GM10266 (cell line): ENCODE data around the gene GAS7.

Experiments
- DNase-seq: peaks from one replicate; pipeline ENCODE4 v3.0.0; 2012; ENCODE audit errors: extremely low spot score
- TF ChIP-seq, protein P1 (sequence below): IDR thresholded peaks from 2 replicates; pipeline ENCODE4 v1.5.1; 2012; ENCODE audit warnings: mild to moderate bottlenecking, low read depth; ENCODE audit not compliant: control insufficient read depth, insufficient read depth; ENCODE audit errors: missing control alignments

GAS7 gene

DNA sequence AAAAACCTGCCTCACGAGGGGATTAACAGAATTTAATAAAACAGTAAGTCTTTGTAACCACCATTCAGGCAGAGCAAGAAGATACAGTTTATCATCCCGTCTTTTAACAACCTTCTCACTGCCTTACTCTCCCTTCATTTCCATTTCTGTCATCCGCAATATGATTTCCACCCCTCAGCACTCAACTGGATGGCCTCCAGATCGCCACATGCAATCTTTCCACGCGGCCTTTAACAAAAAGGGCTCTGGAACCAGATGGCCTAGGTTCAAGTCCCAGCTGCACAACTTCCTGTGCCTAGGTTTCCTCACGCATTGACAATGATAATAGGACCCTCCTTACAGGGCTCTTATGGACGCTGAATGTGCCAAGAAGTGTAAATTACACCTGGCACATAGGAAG lies 103.6 kb downstream of the GAS7 start:
- DNase-seq, result no peak
- TF ChIP-seq, protein P1, sequence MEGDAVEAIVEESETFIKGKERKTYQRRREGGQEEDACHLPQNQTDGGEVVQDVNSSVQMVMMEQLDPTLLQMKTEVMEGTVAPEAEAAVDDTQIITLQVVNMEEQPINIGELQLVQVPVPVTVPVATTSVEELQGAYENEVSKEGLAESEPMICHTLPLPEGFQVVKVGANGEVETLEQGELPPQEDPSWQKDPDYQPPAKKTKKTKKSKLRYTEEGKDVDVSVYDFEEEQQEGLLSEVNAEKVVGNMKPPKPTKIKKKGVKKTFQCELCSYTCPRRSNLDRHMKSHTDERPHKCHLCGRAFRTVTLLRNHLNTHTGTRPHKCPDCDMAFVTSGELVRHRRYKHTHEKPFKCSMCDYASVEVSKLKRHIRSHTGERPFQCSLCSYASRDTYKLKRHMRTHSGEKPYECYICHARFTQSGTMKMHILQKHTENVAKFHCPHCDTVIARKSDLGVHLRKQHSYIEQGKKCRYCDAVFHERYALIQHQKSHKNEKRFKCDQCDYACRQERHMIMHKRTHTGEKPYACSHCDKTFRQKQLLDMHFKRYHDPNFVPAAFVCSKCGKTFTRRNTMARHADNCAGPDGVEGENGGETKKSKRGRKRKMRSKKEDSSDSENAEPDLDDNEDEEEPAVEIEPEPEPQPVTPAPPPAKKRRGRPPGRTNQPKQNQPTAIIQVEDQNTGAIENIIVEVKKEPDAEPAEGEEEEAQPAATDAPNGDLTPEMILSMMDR, result no peak

DNA sequence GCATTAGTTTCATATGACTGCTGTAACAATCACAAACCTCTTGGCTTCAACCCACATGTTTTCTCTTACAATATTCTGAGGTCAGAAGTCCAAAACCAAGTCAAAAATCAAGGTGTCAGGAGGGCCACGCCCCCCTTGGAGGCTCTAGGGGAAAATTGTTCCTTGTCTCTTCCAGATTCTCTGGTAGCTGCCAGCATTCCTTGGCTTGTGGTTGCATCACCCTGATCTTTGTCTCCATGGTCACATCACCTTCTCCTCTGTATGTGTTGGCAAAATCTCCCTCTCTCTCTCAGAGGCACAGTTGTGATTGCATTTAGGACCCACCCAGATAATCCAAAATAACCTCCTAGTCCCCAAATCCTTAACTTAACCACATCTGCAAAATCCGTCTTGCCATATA lies 105.8 kb downstream of the GAS7 start:
- TF ChIP-seq, protein P1, result no peak
- no peak for DNase-seq

DNA sequence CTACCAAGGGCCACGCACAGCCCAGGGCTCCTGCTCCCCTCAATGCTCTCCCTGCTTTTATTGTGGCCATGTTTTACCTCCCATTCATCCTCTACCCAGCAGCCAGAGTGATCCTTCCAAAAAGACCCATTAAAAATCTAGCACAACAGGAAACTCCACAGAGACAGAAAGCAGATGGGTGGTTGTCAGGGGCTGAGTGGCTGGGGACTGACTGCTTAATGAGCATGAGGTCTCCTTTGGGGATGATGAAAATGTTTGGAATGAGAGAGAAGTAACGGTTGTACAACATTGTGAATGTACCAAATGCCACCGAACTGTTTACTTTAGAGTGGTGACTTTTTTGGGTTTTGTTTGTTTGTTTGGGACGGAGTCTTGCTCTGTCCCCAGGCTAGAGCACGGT lies 107.4 kb downstream of the GAS7 start:
- TF ChIP-seq, protein P1, result no peak
- no peak for DNase-seq

DNA sequence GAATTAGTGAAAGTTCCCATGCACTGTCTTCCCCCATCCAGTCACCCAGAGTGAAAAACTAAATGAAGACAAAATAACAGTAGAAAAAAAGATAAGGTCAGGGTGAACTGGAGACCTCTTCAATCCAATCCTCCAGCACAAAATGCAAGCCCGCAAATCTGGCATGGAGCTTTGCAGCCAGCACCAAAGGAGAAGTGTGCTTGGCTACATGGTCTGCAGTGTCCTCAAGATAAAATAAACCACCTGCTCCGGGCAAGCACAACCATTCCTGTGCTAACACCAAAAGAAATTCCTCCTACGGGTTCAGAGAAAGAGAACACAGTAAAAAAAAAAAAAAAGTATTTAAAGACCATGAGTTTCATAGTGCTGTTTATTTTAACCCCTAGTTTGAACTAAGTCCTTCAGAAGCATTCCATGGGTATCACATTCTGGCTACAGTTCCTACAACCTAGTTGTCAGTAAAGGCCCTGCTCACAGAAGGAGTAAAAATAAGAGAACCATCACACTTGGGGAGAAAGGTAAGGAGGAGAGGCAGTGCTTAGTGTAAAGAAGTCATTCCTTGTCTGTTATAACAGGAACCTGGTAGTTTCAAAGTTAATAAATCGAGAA lies 109.1 kb downstream of the GAS7 start:
- TF ChIP-seq, protein P1, result no peak
- DNase-seq, result no peak

DNA sequence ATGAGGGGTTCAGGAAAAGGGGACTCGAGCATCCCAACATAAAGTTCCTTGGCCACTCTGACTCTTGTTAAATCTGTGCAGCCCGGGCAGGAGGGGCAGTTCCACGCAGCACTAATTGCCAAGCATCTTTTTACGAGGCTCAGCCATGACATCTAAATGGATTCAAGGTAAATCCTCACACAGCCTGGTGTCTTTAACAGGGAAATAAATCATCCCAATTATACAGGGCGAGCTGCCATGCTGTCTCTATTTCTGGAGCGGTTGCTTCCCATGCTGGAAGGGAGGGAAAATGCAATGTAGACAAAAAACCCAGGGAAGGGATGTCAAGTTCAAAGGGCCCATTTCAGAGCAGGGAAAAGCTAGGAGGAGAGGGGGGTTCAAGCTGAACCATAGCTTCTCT lies 110.0 kb downstream of the GAS7 start:
- no peak for DNase-seq
- TF ChIP-seq, protein P1, result no peak

- no peak for DNase-seq
- TF ChIP-seq, protein P1, result no peak
Measured at GRCh38 chr17:10087355-10087754, 111.1 kb downstream of the GAS7 start.

DNA sequence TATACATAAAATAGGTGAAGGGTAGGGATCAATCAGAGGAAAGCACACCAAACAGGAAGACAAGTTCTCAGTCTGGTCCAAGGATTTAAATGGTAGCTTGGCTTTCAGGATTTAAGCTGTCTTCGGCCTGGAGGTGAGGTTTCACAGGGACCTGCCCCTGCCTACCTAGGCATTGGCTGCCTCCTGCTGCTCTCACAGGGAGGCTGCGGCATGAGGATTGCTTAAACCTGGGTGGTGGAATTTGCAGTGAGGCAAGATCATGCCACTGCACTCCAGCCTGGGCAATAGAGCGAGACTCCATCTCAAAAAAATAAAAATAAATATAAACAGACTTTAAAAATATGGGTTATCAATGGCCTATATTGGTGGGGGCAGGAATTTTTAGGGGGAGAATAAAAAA lies 114.5 kb downstream of the GAS7 start:
- TF ChIP-seq, protein P1, result no peak
- no peak for DNase-seq
